Measurements from ENCODE around the gene TBC1D24. TPM values are rescaled to one million over a fixed set of nuclear protein-coding genes. Genes with fewer than 3 reads are reported as not detected.

Gene TBC1D24
- 5.6 and 6.7 TPM in 2 replicates for polyA plus RNA-seq (2012; rRNA removed)
- 2.7 and 3.9 TPM in 2 replicates for polyA plus RNA-seq (2012; cell fraction: cytosol; rRNA removed)
- 18.3 and 20.6 TPM in 2 replicates for polyA plus RNA-seq (2012; cell fraction: nucleus; rRNA removed)

DNA sequence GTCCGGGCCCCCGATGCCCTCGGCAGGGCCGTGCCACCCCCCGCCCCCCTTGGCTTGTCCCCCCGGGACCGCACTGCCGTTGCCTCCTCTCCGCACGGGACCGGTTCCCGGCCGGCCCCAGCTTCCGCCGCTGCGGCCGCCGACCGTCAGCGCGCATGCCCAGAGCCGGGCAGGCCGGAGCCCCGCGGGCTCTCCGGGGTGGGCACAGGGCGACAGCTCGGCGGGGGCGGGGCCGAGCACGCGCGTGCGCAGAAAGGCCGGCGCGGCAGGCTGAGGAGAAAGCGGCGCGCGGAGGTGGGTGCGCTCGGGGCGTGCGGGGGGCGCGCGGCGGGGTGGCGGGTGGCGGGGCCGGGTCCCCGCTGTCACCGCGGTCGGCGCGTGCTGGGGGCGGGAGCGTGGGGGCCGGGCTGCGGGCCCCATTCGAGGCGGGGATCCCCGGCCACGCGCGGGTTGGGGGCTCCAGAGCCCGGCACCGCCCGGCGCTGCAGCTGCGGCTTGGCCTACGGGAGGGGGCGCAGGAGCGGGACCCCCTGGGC, at the start of gene TBC1D24:
TSS of gene TBC1D24 (plus strand) at position 251 of the 536 bp plus-strand sequence. CDS start 21,022 bp downstream, outside the sequence.
- DNase-seq, result peak; percentile 100
- peak within 1 kb of the TSS; percentile 79 to 89 for H3K4me3 ChIP-seq (ENCODE audit: low read depth in 2 of 2, low read length in 1 of 2)
- H3K36me3 ChIP-seq (replicated peaks in 1 of 2; ENCODE audit: control insufficient read depth in 1 of 2, insufficient read depth in 2 of 2, low read length in 1 of 2), result no peaks in the 10 kb centered on the region
- H4K20me1 ChIP-seq (ENCODE audit: insufficient read depth), result no peaks in the 10 kb centered on the region
- H3K4me1 ChIP-seq (ENCODE audit: control insufficient read depth in 1 of 2, insufficient read depth in 2 of 2, low read depth in 1 of 2, low read length in 1 of 2), result peaks cover 0 to 55% of the 10 kb centered on the region in 2 experiments; a peak in 3 of 4 replicates
- no peaks in the 10 kb centered on the region for H3K27me3 ChIP-seq (ENCODE audit: insufficient read depth)
- CTCF ChIA-PET, result interaction anchor here (0.8 to 2.4 kb wide), 10 partner anchors 9 to 51 kb away, joined by 3 to 11 read pairs (median 4); partner anchors contain the start of gene TEDC2
- H3K9me2 ChIP-seq, result no peaks in the 10 kb centered on the region
- peak within 1 kb of the TSS; percentile 100 for H3K4me2 ChIP-seq
- H3K27ac ChIP-seq (ENCODE audit: low read depth in 2 of 2, low read length in 1 of 2), result peak within 1 kb of the TSS; percentile 38 to 89; a peak in 3 of 4 replicates
- H3K9ac ChIP-seq, result peak within 1 kb of the TSS; percentile 65
- H3F3A ChIP-seq (replicated peaks; ENCODE audit: insufficient read depth), result peaks cover 13% of the 10 kb centered on the region
- TF ChIP-seq TAF1 (IDR thresholded peaks at IDR 0.05; ENCODE audit: borderline replicate concordance, low read depth, low read length), result no peak
- TF ChIP-seq EZH2phosphoT487 (IDR thresholded peaks at IDR 0.05; ENCODE audit: borderline replicate concordance, low read depth), result no peak
- TF ChIP-seq NRF1 (IDR thresholded peaks at IDR 0.05; ENCODE audit: low read depth, low read length), result peak; percentile 87
- TF ChIP-seq GABPA (IDR thresholded peaks at IDR 0.05; ENCODE audit: low read depth), result no peak; the same call in 1 of the 2 replicates
- no peak for TF ChIP-seq CHD2 (IDR thresholded peaks at IDR 0.05; ENCODE audit: low read length, partially characterized antibody)
- TF ChIP-seq TEAD4 (IDR thresholded peaks at IDR 0.05; ENCODE audit: borderline replicate concordance, insufficient read depth), result no peak
- TF ChIP-seq POLR2AphosphoS5 (IDR thresholded peaks at IDR 0.05; ENCODE audit: low read depth, low read length), result peak; percentile 37; the same call in 1 of the 2 replicates
- TF ChIP-seq YY1 (IDR thresholded peaks at IDR 0.05; ENCODE audit: low read depth), result no peak
- no peak for TF ChIP-seq GATA2 (CRISPR knock-in tag; IDR thresholded peaks at IDR 0.05)
- TF ChIP-seq ELF1 (IDR thresholded peaks at IDR 0.05), result no peak
- TF ChIP-seq, protein P1, sequence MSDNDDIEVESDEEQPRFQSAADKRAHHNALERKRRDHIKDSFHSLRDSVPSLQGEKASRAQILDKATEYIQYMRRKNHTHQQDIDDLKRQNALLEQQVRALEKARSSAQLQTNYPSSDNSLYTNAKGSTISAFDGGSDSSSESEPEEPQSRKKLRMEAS (IDR thresholded peaks at IDR 0.05; ENCODE audit: low read depth), result no peak
- TF ChIP-seq FOSL2 (IDR thresholded peaks at IDR 0.05; ENCODE audit: borderline replicate concordance, low read depth), result no peak
- no peak for TF ChIP-seq RCOR1 (IDR thresholded peaks at IDR 0.05; ENCODE audit: low read length)
- no peak for TF ChIP-seq MEF2A (IDR thresholded peaks at IDR 0.05; ENCODE audit: borderline replicate concordance, low read depth)
- no peak for TF ChIP-seq SIN3A (IDR thresholded peaks at IDR 0.05; ENCODE audit: borderline replicate concordance, low read depth, low read length)
- TF ChIP-seq, protein P2, sequence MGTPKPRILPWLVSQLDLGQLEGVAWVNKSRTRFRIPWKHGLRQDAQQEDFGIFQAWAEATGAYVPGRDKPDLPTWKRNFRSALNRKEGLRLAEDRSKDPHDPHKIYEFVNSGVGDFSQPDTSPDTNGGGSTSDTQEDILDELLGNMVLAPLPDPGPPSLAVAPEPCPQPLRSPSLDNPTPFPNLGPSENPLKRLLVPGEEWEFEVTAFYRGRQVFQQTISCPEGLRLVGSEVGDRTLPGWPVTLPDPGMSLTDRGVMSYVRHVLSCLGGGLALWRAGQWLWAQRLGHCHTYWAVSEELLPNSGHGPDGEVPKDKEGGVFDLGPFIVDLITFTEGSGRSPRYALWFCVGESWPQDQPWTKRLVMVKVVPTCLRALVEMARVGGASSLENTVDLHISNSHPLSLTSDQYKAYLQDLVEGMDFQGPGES (IDR thresholded peaks at IDR 0.05; ENCODE audit: low read depth, low read length), result no peak
- no peak for TF ChIP-seq FOXM1 (IDR thresholded peaks at IDR 0.05; ENCODE audit: low read depth)
- TF ChIP-seq TCF12 (IDR thresholded peaks at IDR 0.05), result no peak
- TF ChIP-seq RAD21 (IDR thresholded peaks at IDR 0.05; ENCODE audit: low read length), result no peak
- TF ChIP-seq SMC3 (IDR thresholded peaks at IDR 0.05; ENCODE audit: low read depth, low read length), result no peak
- TF ChIP-seq, protein P3, sequence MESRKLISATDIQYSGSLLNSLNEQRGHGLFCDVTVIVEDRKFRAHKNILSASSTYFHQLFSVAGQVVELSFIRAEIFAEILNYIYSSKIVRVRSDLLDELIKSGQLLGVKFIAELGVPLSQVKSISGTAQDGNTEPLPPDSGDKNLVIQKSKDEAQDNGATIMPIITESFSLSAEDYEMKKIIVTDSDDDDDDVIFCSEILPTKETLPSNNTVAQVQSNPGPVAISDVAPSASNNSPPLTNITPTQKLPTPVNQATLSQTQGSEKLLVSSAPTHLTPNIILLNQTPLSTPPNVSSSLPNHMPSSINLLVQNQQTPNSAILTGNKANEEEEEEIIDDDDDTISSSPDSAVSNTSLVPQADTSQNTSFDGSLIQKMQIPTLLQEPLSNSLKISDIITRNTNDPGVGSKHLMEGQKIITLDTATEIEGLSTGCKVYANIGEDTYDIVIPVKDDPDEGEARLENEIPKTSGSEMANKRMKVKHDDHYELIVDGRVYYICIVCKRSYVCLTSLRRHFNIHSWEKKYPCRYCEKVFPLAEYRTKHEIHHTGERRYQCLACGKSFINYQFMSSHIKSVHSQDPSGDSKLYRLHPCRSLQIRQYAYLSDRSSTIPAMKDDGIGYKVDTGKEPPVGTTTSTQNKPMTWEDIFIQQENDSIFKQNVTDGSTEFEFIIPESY (IDR thresholded peaks at IDR 0.05; ENCODE audit: borderline replicate concordance, low read depth), result no peak
- no peak for TF ChIP-seq RFX5 (IDR thresholded peaks at IDR 0.05; ENCODE audit: low read length)
- TF ChIP-seq MXI1 (IDR thresholded peaks at IDR 0.05; ENCODE audit: low read depth, low read length), result peak; percentile 57
- TF ChIP-seq EP300 (IDR thresholded peaks at IDR 0.05; ENCODE audit: borderline replicate concordance in 1 of 2, low read depth in 1 of 2, low read length in 1 of 2), result no peak
- TF ChIP-seq RXRA (IDR thresholded peaks at IDR 0.05; ENCODE audit: borderline replicate concordance, low read depth), result no peak
- TF ChIP-seq FOXJ3 (CRISPR knock-in tag; IDR thresholded peaks at IDR 0.05), result no peak
- no peak for TF ChIP-seq NFIC (IDR thresholded peaks at IDR 0.05; ENCODE audit: borderline replicate concordance)
- H3K9me3 ChIP-seq, result no peaks in the 10 kb centered on the region
- H2AFZ ChIP-seq (ENCODE audit: low read depth), result peak within 1 kb of the TSS; percentile 82
- POLR2A ChIA-PET, result interaction anchor here (1.0 to 1.4 kb wide), 3 partner anchors 8 to 45 kb away, joined by 4 to 6 read pairs (median 5); no protein-coding TSS in a partner anchor
- WGBS (ENCODE audit: low lambda C conversion rate), result 0% methylated on average over 7 of the region's 77 CpGs
- H3K79me2 ChIP-seq (ENCODE audit: insufficient read depth), result peaks cover 18% of the 10 kb centered on the region
